Panc1 (cell line): Measurements from ENCODE around the gene C1RL. TPM values are rescaled to one million over a fixed set of nuclear protein-coding genes. Genes with fewer than 3 reads are reported as not detected.

Source experiments
- ATAC-seq: fragments of 200-7000 bp; cut with Tn5 transposase; 2 replicates; pipeline ENCODE4 v1.9.1; 2020; ENCODE audit warnings: mild to moderate bottlenecking, moderate library complexity
- BruUV-seq: library from RNA; stranded (reverse); fragments of 400-500 nt; replicated peaks from 2 replicates; lab custom pipeline; 2021; lab: Mats Ljungman, UMichigan
- CTCF ChIA-PET: fragments of 300-600 bp; sonication (Branson Sonifier 250); formaldehyde crosslinking; loops from one replicate; lab custom pipeline; 2022; ENCODE audit warnings: antibody characterized with exemption; lab: Charles Lee
- POLR2A ChIA-PET: fragments of 300-600 bp; sonication (Branson Sonifier 250); formaldehyde crosslinking; loops from one replicate; lab custom pipeline; 2022; ENCODE audit warnings: antibody characterized with exemption; lab: Charles Lee
- DNase-seq: peaks from one replicate; pipeline ENCODE4 v3.0.0-alpha.2; 2010; ENCODE audit warnings: low read depth, low spot score
- H3K27ac ChIP-seq: 2 replicates; pipeline ENCODE4 v1.5.1; 2011; ENCODE audit warnings: mild to moderate bottlenecking, low read length, inconsistent platforms
- H3K27me3 ChIP-seq: fragments of 200-500 bp; sonication (Bioruptor generic); 2 replicates; pipeline ENCODE4 v1.6.0; 2014; ENCODE audit warnings: low read length, inconsistent platforms; ENCODE audit not compliant: control insufficient read depth, insufficient read depth
- H3K36me3 ChIP-seq: fragments of 200-500 bp; sonication (Bioruptor generic); 2 replicates; pipeline ENCODE4 v1.5.1; 2014; ENCODE audit warnings: inconsistent platforms, mild to moderate bottlenecking, low read length, moderate library complexity; ENCODE audit not compliant: control insufficient read depth, insufficient read depth
- H3K4me1 ChIP-seq: 2 replicates; pipeline ENCODE4 v1.5.1; 2011; ENCODE audit warnings: inconsistent platforms, mild to moderate bottlenecking, low read length, moderate library complexity; ENCODE audit not compliant: control insufficient read depth, insufficient read depth
- H3K4me3 ChIP-seq, 2 experiments: 2 replicates each; pipeline ENCODE4 v1.5.1; 2011 to 2012; ENCODE audit warnings: low read depth in 2 of 2, low read length in 2 of 2, mild to moderate bottlenecking in 2 of 2, inconsistent platforms in 1 of 2, moderate library complexity in 1 of 2
- H3K9me3 ChIP-seq: fragments of 200-500 bp; sonication (Bioruptor generic); 2 replicates; pipeline ENCODE4 v1.5.1; 2014; ENCODE audit warnings: low read depth, mild to moderate bottlenecking, inconsistent platforms, low read length, moderate library complexity; ENCODE audit not compliant: control insufficient read depth, insufficient read depth
- CTCF ChIP-seq: fragments of 450-650 bp; IDR thresholded peaks from 2 replicates; pipeline ENCODE4 v1.5.1; 2017; ENCODE audit warnings: mild to moderate bottlenecking
- POLR2AphosphoS5 ChIP-seq: IDR thresholded peaks from 2 replicates; pipeline ENCODE4 v1.6.1; 2012; ENCODE audit warnings: mild to moderate bottlenecking, low read depth, low read length, moderate library complexity
- REST ChIP-seq, 2 experiments: IDR thresholded peaks; 2 replicates each; pipeline ENCODE4 v1.6.1; 2011 to 2012; ENCODE audit warnings: low read depth in 2 of 2, control low read depth in 1 of 2, low read length in 1 of 2, mild to moderate bottlenecking in 1 of 2, moderate library complexity in 1 of 2; ENCODE audit not compliant: insufficient read depth in 1 of 2
- SIN3A ChIP-seq: IDR thresholded peaks from 2 replicates; pipeline ENCODE4 v1.6.1; 2012; ENCODE audit warnings: low read depth, mild to moderate bottlenecking, low read length, moderate library complexity, borderline replicate concordance; ENCODE audit not compliant: insufficient read depth
- TCF7L2 ChIP-seq: IDR thresholded peaks from 2 replicates; pipeline ENCODE4 v1.6.1; 2011; ENCODE audit warnings: mild to moderate bottlenecking, low read depth, low read length, inconsistent platforms
- in situ Hi-C: cut with HindIII; loops from 2 replicates; pipeline ENCODE4 v1.10.0; 2016; ENCODE audit warnings: low sequenced_read_pairs, low pct_unique_long_range_greater_than_20kb
- intact Hi-C: fragments of 100-400 bp; cut with micrococcal nuclease; formaldehyde crosslinking; loops from one replicate; pipeline ENCODE4 v1.10.0; 2022; ENCODE audit not compliant: unreplicated experiment
- total RNA-seq: library from RNA; stranded (reverse); gene quantifications from one replicate; pipeline ENCODE4 v1.2.1, GENCODE V29; 2021; ENCODE audit not compliant: unreplicated experiment

C1RL gene
- total RNA-seq, 1 experiment from 2014 or later = 10.7 TPM

- TF ChIP-seq SIN3A (no peak), POLR2AphosphoS5 (no peak), REST (IDR thresholded peaks at IDR 0.05; ENCODE audit: insufficient read depth in 1 of 2, low read depth in 2 of 2, low read length in 1 of 2) (no peak), TCF7L2 (no peak), CTCF (no peak)
- H3K9me3 ChIP-seq = no peaks in the 10 kb centered on the region
- BruUV-seq = no TSS peak
- ChIA-PET CTCF (no interaction called here), POLR2A (no interaction called here)
- in situ Hi-C loops = no loop called here
- H3K4me1 ChIP-seq = no peaks in the 10 kb centered on the region
- H3K36me3 ChIP-seq = no peaks in the 10 kb centered on the region
- H3K27me3 ChIP-seq = no peaks in the 10 kb centered on the region
- DNase-seq (no peak), ATAC-seq (no peak)
- H3K4me3 ChIP-seq = no peak overlapping the region
- intact Hi-C loops = no loop called here
- H3K27ac ChIP-seq = no peak overlapping the region
These were observed 41.8 kb upstream of the C1RL start for GRCh38 chr12:7150841-7151240.

- CTCF ChIA-PET = no interaction called here
- no peaks in the 10 kb centered on the region for H3K27me3 ChIP-seq
- in situ Hi-C loops (no loop called here), intact Hi-C loops (no loop called here)
- H3K9me3 ChIP-seq = no peaks in the 10 kb centered on the region
- H3K4me3 ChIP-seq = no peak overlapping the region
- DNase-seq (no peak), ATAC-seq (no peak)
- no peak for TF ChIP-seq REST (IDR thresholded peaks at IDR 0.05; ENCODE audit: insufficient read depth in 1 of 2, low read depth in 2 of 2, low read length in 1 of 2)
- TF ChIP-seq POLR2AphosphoS5 = no peak
- no peak for TF ChIP-seq TCF7L2
- TF ChIP-seq SIN3A = no peak
- no peak for TF ChIP-seq CTCF
- H3K36me3 ChIP-seq = no peaks in the 10 kb centered on the region
- H3K4me1 ChIP-seq = no peaks in the 10 kb centered on the region
- no TSS peak for BruUV-seq
- no peak overlapping the region for H3K27ac ChIP-seq
- POLR2A ChIA-PET = no interaction called here
These were observed 41.3 kb upstream of the C1RL start for GRCh38 chr12:7150356-7150755.
